Left lung (tissue), 10 donors: Measurements from ENCODE around the gene RNF40. TPM values are rescaled to one million over a fixed set of nuclear protein-coding genes. Genes with fewer than 3 reads are reported as not detected.

Experiments
- ATAC-seq: fragments of 200-7000 bp; cut with Tn5 transposase; one replicate; pipeline ENCODE4 v1.9.1; 2020; ENCODE audit warnings: moderate library complexity
- DNase-seq, 4 donors: peaks; one replicate each; pipeline ENCODE4 v3.0.0-alpha.2; 2013 to 2020
- H3K27ac ChIP-seq, 2 donors: fragments of 200-600 bp; sonication (generic) in 1 of 2; one replicate each; pipeline versions ENCODE4 v1.5.0 to v1.8.0; 2020 to 2021
- H3K27me3 ChIP-seq, 2 donors: fragments of 200-600 bp; sonication (generic) in 1 of 2; one replicate each; pipeline versions ENCODE4 v1.5.0 to v1.8.0; 2020 to 2021
- H3K36me3 ChIP-seq, 2 donors: fragments of 200-600 bp; sonication (generic) in 1 of 2; one replicate each; pipeline versions ENCODE4 v1.5.0 to v1.8.0; 2020 to 2021
- H3K4me1 ChIP-seq, 2 donors: fragments of 200-600 bp; one replicate each; pipeline ENCODE4 v1.8.0; 2021
- H3K4me3 ChIP-seq, 2 donors: fragments of 200-600 bp; sonication (generic) in 1 of 2; one replicate each; pipeline versions ENCODE4 v1.5.0 to v1.8.0; 2020 to 2021; ENCODE audit warnings: mild to moderate bottlenecking in 1 of 2
- H3K9me3 ChIP-seq, 2 donors: fragments of 200-600 bp; sonication (generic) in 1 of 2; one replicate each; pipeline versions ENCODE4 v1.5.0 to v1.8.0; 2020 to 2021
- intact Hi-C, 2 donors: fragments of 100-400 bp; cut with DNase I; formaldehyde crosslinking; loops; one replicate each; pipeline versions ENCODE4 v1.11.2 to v1.14.2; 2022
- polyA plus RNA-seq, 6 donors: library from polyadenylated mRNA; unstranded; fragments of 120-200 nt; gene quantifications; one replicate each; pipeline ENCODE4 v1.2.1, GENCODE V29; 2013; ENCODE audit not compliant: insufficient read length in 6 of 6
- total RNA-seq, 2 donors: library from RNA; stranded (reverse); fragmentation: NEBNext Ultra II Directional; extraction: Animal tissue kit (Norgen Biotek cat#: 25700); gene quantifications; one replicate each; pipeline ENCODE4 v1.2.1, GENCODE V29; 2021
- TF ChIP-seq, protein P1 (sequence below), 2 donors: fragments of 200-600 bp; sonication (generic) in 1 of 2; IDR thresholded peaks; one replicate each; pipeline versions ENCODE4 v1.5.0 to v1.8.0; 2021; ENCODE audit warnings: antibody characterized with exemption in 2 of 2
- donor health status: DM: no; HTN: yes; CAD: no.
- donor health status: DM: no; HTN: no; CAD: no.

The RNF40 gene
- total and polyA plus RNA-seq, 8 donors = 87.8 to 116 (median 98.9) TPM

DNA sequence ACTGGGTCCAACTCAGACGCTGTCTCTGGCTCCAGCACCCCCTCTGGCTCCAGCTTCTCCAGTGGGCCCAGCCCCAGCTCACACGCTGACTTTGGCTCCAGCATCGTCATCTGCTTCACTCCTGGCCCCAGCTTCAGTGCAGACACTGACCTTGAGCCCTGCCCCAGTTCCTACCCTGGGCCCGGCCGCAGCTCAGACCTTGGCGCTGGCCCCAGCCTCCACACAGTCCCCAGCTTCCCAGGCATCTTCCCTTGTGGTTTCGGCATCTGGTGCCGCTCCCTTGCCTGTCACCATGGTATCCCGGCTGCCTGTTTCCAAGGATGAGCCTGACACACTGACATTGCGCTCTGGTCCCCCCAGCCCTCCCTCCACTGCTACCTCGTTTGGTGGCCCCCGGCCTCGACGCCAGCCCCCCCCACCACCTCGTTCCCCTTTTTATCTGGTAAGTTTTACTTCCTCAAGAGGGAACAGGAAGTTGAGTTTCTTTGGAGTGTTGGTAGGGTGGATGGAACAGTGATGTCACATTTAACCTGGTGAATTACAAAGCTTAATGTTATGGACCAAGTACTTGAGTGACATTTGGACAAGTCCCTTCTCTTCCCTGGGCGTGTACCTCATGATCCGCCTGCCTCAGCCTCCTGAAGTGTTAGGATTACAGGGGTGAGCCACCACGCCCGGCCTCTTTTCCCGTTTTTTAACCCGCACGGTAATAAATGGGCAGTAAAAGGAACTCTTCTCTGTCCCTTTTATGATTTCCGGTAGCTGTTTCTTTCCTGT, 37.3 kb upstream of the RNF40 start:
- Histone ChIP-seq H3K27me3 (no peaks in the 10 kb centered on the region), H3K4me3 (no peak overlapping the region), H3K36me3 (peaks cover 8 to 99% of the 10 kb centered on the region in 2 donors), H3K27ac (peak overlapping the region in 1 of 2 donors; percentile 78), H3K9me3 (no peaks in the 10 kb centered on the region), H3K4me1 (peaks cover 0 to 31% of the 10 kb centered on the region in 2 donors)
- peak; percentile 49 for ATAC-seq
- TF ChIP-seq, protein P1, sequence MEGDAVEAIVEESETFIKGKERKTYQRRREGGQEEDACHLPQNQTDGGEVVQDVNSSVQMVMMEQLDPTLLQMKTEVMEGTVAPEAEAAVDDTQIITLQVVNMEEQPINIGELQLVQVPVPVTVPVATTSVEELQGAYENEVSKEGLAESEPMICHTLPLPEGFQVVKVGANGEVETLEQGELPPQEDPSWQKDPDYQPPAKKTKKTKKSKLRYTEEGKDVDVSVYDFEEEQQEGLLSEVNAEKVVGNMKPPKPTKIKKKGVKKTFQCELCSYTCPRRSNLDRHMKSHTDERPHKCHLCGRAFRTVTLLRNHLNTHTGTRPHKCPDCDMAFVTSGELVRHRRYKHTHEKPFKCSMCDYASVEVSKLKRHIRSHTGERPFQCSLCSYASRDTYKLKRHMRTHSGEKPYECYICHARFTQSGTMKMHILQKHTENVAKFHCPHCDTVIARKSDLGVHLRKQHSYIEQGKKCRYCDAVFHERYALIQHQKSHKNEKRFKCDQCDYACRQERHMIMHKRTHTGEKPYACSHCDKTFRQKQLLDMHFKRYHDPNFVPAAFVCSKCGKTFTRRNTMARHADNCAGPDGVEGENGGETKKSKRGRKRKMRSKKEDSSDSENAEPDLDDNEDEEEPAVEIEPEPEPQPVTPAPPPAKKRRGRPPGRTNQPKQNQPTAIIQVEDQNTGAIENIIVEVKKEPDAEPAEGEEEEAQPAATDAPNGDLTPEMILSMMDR (IDR thresholded peaks at IDR 0.05) = no peak
- peak in 2 of 4 donors; percentile 55 to 83 for DNase-seq
- intact Hi-C loops = no loop called here

DNA sequence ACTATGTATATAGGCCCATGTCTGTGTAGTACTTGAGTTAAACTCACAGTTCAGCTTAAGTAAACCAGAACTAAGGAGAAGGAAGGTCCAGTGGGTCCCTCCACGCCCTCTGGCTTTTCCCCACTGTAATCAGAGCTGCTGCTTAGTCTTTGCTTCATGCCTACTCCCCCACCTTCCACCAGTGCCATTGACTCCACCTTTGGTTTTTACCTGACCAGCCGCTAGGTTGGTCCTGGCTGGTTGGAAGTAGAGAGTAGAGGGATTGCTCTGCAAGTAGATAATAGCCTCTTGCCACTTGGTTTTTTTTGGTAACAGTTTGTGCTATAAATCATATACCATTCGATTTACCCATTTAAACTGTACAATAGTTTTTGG, 36.7 kb upstream of the RNF40 start:
- DNase-seq (no peak), ATAC-seq (no peak)
- Histone ChIP-seq H3K27ac (peak overlapping the region; percentile 4 to 78), H3K27me3 (no peaks in the 10 kb centered on the region), H3K4me3 (no peak overlapping the region), H3K4me1 (peaks cover 0 to 31% of the 10 kb centered on the region in 2 donors), H3K9me3 (no peaks in the 10 kb centered on the region), H3K36me3 (peaks cover 8 to 99% of the 10 kb centered on the region in 2 donors)
- TF ChIP-seq, protein P1 (IDR thresholded peaks at IDR 0.05) = no peak
- intact Hi-C loops = no loop called here

DNA sequence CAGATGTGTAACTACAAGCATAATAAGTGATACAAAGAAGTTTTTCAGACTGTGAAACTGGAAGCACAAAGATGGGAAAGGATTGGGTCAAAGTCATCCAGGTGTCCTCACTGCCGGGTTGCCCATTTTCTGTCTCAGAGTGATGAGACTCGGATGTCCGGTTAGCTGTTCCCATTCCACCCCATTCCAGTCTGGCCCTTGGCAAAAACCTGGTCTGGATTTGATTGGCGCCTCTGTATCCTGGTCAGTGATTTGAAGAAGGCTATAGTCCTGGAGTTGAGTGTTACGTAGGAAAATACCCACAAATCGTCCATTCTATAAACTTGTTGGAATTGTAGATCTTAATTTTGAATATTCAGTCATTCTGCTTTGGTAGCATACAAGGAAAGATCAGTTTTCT, 33.8 kb upstream of the RNF40 start:
- Histone ChIP-seq H3K36me3 (peaks cover 0 to 99% of the 10 kb centered on the region in 2 donors), H3K9me3 (no peaks in the 10 kb centered on the region), H3K4me1 (peaks cover 0 to 31% of the 10 kb centered on the region in 2 donors), H3K27ac (peak overlapping the region in 1 of 2 donors; percentile 35), H3K27me3 (no peaks in the 10 kb centered on the region), H3K4me3 (no peak overlapping the region)
- ATAC-seq (no peak), DNase-seq (no peak)
- TF ChIP-seq, protein P1 (IDR thresholded peaks at IDR 0.05) = no peak
- intact Hi-C loops = no loop called here

DNA sequence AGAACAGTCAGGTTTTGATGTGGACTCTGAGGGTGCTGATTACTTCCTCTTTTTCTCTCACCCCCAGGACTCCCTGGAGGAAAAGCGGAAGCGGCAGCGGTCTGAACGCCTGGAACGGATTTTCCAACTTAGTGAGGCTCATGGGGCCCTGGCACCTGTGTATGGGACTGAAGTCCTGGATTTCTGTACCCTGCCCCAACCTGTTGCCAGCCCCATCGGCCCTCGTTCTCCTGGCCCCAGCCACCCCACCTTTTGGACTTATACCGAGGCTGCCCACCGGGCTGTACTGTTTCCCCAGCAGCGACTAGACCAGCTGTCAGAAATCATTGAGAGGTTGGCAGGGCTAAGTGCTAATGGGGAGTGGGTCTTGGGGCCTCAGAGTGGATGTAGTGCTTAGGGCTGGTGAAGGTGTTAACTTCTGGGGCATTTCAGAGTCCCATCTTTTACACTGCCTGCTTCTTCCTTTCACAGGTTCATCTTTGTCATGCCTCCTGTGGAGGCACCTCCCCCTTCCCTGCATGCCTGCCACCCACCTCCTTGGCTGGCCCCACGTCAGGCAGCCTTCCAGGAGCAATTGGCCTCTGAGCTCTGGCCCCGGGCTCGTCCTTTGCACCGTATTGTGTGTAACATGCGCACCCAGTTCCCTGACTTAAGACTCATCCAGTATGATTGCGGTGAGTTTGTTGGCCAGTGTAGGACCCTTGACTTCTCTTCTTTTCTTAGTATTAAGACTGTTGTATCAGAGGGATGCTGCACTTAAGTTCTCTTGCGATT, 33.0 kb upstream of the RNF40 start:
- Histone ChIP-seq H3K4me1 (peaks cover 0 to 31% of the 10 kb centered on the region in 2 donors), H3K36me3 (peaks cover 0 to 99% of the 10 kb centered on the region in 2 donors), H3K27ac (peak overlapping the region in 1 of 2 donors; percentile 35), H3K27me3 (no peaks in the 10 kb centered on the region), H3K4me3 (no peak overlapping the region), H3K9me3 (no peaks in the 10 kb centered on the region)
- ATAC-seq (no peak), DNase-seq (peak in 1 of 4 donors; percentile 64)
- TF ChIP-seq, protein P1 (IDR thresholded peaks at IDR 0.05) = no peak
- intact Hi-C loops = no loop called here

DNA sequence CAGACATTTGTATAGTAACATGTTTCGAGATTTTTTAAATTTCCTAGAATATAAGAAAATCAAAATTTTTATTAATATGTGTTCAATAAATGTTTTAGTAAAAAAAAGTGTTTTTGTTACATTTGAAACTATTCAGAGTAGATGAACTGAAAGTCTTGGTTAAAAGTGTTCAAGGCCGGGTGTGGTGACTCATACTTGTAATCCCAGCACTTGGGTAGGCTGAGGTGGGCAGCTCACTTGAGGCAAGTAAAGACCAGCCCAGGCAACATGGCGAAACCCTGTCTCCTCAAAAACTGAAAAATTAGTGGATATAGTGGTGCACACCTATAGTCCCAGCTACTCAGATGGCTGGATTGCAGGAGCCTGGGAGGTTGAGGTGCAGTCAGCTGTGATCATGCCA, 30.7 kb upstream of the RNF40 start:
- intact Hi-C loops = no loop called here
- H3K9me3 ChIP-seq = no peaks in the 10 kb centered on the region
- peaks cover 0 to 14% of the 10 kb centered on the region in 2 donors for H3K4me1 ChIP-seq
- no peaks in the 10 kb centered on the region for H3K27me3 ChIP-seq
- peaks cover 4 to 100% of the 10 kb centered on the region in 2 donors for H3K36me3 ChIP-seq
- H3K4me3 ChIP-seq = no peak overlapping the region
- DNase-seq (no peak), ATAC-seq (no peak)
- TF ChIP-seq, protein P1 (IDR thresholded peaks at IDR 0.05) = no peak
- H3K27ac ChIP-seq = no peak overlapping the region
